GM12865 (cell line): ENCODE results near the gene DNAAF5.

Experiments
- DNase-seq: peaks from one replicate; pipeline ENCODE4 v3.0.0; 2010; ENCODE audit warnings: low read depth
- H3K4me3 ChIP-seq: 2 replicates; pipeline ENCODE4 v1.5.1; 2011; ENCODE audit warnings: mild to moderate bottlenecking, low read depth, low read length, control low read depth
- TF ChIP-seq, protein P1 (sequence below): IDR thresholded peaks from 2 replicates; pipeline ENCODE4 v1.5.1; 2011; ENCODE audit warnings: low read length, control low read depth, low read depth, inconsistent platforms; ENCODE audit not compliant: insufficient read depth; ENCODE audit errors: missing control alignments

The DNAAF5 gene

GRCh38 chr7:724298-724697, 2.2 kb upstream of the DNAAF5 start:
- TF ChIP-seq, protein P1, sequence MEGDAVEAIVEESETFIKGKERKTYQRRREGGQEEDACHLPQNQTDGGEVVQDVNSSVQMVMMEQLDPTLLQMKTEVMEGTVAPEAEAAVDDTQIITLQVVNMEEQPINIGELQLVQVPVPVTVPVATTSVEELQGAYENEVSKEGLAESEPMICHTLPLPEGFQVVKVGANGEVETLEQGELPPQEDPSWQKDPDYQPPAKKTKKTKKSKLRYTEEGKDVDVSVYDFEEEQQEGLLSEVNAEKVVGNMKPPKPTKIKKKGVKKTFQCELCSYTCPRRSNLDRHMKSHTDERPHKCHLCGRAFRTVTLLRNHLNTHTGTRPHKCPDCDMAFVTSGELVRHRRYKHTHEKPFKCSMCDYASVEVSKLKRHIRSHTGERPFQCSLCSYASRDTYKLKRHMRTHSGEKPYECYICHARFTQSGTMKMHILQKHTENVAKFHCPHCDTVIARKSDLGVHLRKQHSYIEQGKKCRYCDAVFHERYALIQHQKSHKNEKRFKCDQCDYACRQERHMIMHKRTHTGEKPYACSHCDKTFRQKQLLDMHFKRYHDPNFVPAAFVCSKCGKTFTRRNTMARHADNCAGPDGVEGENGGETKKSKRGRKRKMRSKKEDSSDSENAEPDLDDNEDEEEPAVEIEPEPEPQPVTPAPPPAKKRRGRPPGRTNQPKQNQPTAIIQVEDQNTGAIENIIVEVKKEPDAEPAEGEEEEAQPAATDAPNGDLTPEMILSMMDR = no peak
- H3K4me3 ChIP-seq = no peak overlapping the region
- no peak for DNase-seq

DNA sequence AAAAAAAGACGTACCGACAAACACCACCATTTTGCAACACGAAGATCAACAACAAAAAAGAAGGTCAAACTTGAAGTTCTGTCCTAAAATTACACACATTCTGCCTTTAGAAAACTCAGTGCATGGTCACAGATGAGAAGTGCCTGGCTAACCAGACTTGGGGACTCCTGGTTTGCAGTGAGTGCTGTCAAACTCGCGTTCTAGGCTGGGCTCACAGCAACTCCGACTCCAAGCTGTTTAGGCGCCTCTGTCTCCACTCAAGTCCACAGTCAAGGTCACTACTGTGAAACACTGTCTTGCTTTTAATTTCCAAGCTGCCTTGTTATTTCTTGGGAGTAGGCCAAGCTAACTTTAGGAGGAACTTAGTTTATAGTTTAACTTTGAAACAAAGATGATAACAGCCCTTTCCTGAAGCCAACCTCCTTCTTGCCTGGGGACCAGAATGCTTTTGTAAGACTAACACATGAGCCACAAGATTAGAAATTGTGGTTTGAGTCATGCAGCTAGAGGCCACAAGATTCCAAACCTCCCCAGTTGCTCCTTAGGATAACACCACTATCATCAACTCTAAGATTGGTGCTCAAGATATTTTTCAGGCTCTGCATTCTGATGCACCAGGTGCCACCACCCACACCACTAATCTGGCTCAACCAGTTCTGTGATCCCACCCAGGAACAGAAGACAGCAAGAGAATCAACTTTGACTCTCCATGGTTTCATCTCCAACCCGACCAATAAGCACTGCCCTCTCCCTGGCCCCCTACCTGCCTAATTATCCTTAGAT, 1.1 kb upstream of the DNAAF5 start:
- no peak for DNase-seq
- TF ChIP-seq, protein P1 = no peak
- H3K4me3 ChIP-seq = peak overlapping the region; percentile 89

GRCh38 chr7:726854-727103, 280 bp downstream of the DNAAF5 start:
- TF ChIP-seq, protein P1 = no peak
- peak overlapping the region; percentile 89 for H3K4me3 ChIP-seq
- DNase-seq = no peak

DNA sequence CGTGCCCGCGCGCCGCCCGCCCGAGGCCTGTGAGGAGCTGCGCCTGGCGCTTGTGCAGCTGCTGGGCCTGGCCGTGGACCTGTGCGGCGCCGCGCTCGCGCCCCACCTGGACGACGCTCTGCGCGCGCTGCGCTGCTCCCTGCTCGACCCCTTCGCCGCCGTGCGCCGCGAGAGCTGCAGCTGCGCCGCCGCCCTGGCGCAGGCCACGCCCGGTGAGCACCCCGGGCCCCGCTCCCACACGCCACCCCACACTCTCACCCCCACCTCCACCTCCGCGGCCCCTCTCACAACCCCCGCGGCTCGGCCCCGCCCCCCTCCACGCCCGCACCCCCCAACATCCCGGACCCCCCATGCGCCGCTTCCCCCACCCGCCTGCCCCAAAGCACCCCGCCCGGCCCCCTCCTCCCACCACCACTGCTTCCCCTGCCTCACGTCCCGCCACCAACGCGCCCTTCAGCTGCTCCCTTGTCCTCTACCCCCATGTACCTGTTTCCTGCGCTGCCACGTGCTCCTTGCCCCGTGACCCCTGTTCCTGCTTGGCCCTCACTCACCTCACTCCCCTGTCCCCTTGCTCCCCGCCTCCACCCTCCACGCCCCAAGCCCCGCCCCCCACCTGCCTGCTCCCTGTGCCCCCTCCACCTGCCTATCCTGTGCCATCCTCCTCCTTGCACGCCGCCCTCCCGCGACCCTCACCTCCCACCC, 756 bp downstream of the DNAAF5 start, which contains the start of gene PRKAR1B:
TSS of gene PRKAR1B (minus strand) at position 178 of the 702 bp plus-strand sequence. CDS start 15,776 bp downstream, outside the sequence.
- TF ChIP-seq, protein P1 = no peak
- DNase-seq = peak; percentile 78
- H3K4me3 ChIP-seq = peak within 1 kb of the TSS; percentile 89

DNA sequence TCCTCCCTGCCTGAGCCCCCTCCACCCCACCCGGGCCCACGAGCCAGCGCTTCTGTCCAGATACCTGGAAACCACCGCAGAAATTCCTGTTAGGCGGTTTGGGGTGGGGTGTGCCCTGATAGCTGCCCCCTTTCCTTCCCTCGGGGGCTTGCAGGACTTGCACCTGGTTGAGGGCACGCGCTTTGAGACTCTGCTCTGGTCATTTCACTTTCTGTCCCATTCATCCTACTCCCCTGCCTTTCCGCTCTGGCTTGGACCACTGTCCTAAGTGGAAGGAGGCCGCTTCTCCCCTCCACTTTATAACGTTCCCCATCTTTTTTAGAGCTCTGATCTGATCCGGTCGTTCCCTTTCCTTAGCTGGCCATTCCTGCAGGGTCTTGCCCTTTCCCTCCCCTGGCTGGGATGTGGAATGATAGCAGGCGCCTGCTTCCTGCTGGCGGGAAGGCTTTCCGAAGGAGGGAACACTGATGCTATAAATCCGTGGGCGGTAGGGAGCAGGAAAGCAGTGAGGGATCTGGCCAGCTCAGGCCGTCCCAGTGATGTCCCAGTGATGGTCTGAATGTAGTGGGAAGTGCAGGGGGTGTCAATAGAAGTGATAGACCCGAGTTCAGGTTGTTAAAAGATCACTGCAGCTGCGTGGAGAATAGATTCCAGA, 1.4 kb downstream of the DNAAF5 start:
- H3K4me3 ChIP-seq = peak overlapping the region; percentile 89
- peak; percentile 21 for DNase-seq
- TF ChIP-seq, protein P1 = no peak

DNA sequence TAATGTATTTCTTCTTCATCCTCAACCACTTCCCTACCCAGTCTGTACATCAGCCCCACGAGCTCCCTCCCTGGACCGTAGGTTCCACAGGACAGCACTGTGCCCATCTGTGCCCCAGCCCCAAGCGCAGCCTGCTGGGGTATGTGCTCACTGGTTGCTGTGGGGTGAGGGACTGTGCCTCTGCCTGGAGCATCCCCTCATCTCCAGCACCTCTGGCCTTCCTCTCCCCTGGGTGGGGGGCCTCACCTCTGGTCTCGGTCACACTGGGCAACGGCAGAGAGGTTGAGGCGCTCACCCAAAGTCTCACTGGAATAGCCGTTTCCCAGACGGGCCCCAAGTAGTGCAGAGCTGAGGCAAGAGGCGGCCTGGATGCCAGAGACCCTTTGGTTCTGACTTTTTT, 2.1 kb downstream of the DNAAF5 start:
- DNase-seq = no peak
- no peak overlapping the region for H3K4me3 ChIP-seq
- TF ChIP-seq, protein P1 = no peak
